Measurements from ENCODE around the gene TBC1D4. TPM values are rescaled to one million over a fixed set of nuclear protein-coding genes. Genes with fewer than 3 reads are reported as not detected.

Gene TBC1D4
- total and polyA plus RNA-seq, 2 experiments from 2014 or later = 18.7 to 38.2 TPM

- ATAC-seq = no peak
These were observed 160.9 kb downstream of the TBC1D4 start for GRCh38 chr13:75321084-75321483.

More at GRCh38 chr13:75321084-75321483, 160.9 kb downstream of the TBC1D4 start:
- H3K27ac Mint-ChIP-seq = no peak overlapping the region
- H3K4me1 Mint-ChIP-seq = peaks cover 9% of the 10 kb centered on the region
- H3K27me3 ChIP-seq (ENCODE audit: insufficient read depth) = no peaks in the 10 kb centered on the region
- peaks cover 4% of the 10 kb centered on the region; the same call in 2 of the 3 replicates for H3K36me3 Mint-ChIP-seq (ENCODE audit: low read depth)
- H3K27ac ChIP-seq (ENCODE audit: low read depth) = no peak overlapping the region
- H3K27me3 Mint-ChIP-seq (ENCODE audit: insufficient read depth, low read depth, poor library complexity) = no peaks in the 10 kb centered on the region
- H3K4me1 ChIP-seq (ENCODE audit: insufficient read depth) = peaks cover 4% of the 10 kb centered on the region; the same call in 1 of the 2 replicates
- no peaks in the 10 kb centered on the region for H3F3A ChIP-seq (replicated peaks; ENCODE audit: low read depth)
- no peak overlapping the region for H3K4me2 ChIP-seq
- H3K36me3 ChIP-seq (ENCODE audit: insufficient read depth) = no peaks in the 10 kb centered on the region
- H3K79me2 ChIP-seq (replicated peaks; ENCODE audit: insufficient read depth) = no peaks in the 10 kb centered on the region
- H3K9me2 ChIP-seq (ENCODE audit: insufficient read depth) = no peaks in the 10 kb centered on the region
- no peak overlapping the region for H3K4me3 ChIP-seq
- H3K4me3 Mint-ChIP-seq = no peak overlapping the region
- no peak overlapping the region for H2AFZ ChIP-seq
- H3K9me3 Mint-ChIP-seq = no peaks in the 10 kb centered on the region
- TF ChIP-seq REST (IDR thresholded peaks at IDR 0.05; ENCODE audit: unreplicated experiment) (no peak), JUNB (IDR thresholded peaks at IDR 0.05; ENCODE audit: unreplicated experiment) (no peak), STAT1 (IDR thresholded peaks at IDR 0.05; ENCODE audit: unreplicated experiment) (no peak), ZNF462 (CRISPR knock-in tag; IDR thresholded peaks at IDR 0.05) (no peak), EZH2phosphoT487 (IDR thresholded peaks at IDR 0.05; ENCODE audit: unreplicated experiment) (no peak)
- no peaks in the 10 kb centered on the region; the same call in 1 of the 2 replicates for H4K20me1 ChIP-seq (replicated peaks; ENCODE audit: insufficient read depth)
- no peak for DNase-seq (ENCODE audit: low spot score)
